Measurements from ENCODE around the gene RTF2.

RTF2 gene

GRCh38 chr20:56468316-56469076, at the start of gene RTF2:
TSS of gene RTF2 (plus strand) at chr20:56468627. CDS start at chr20:56468698, 71 bp downstream.
- DNase-seq (ENCODE audit: low spot score), result peak; percentile 93

- no peak for DNase-seq (ENCODE audit: low spot score)
Measured at GRCh38 chr20:56420028-56420427, 48.4 kb upstream of the RTF2 start.

GRCh38 chr20:56420940-56421688, 47.3 kb upstream of the RTF2 start:
- DNase-seq (ENCODE audit: low spot score), result no peak

- no peak for DNase-seq (ENCODE audit: low spot score)
Measured at GRCh38 chr20:56422076-56422823, 46.2 kb upstream of the RTF2 start.

GRCh38 chr20:56422824-56423189, 45.6 kb upstream of the RTF2 start:
- DNase-seq (ENCODE audit: low spot score), result no peak

- DNase-seq (ENCODE audit: low spot score), result no peak
Measured at GRCh38 chr20:56423211-56423610, 45.2 kb upstream of the RTF2 start.

GRCh38 chr20:56423886-56424285, 44.5 kb upstream of the RTF2 start:
- no peak for DNase-seq (ENCODE audit: low spot score)

- DNase-seq (ENCODE audit: low spot score), result no peak
Measured at GRCh38 chr20:56424931-56425330, 43.5 kb upstream of the RTF2 start.

GRCh38 chr20:56426026-56426425, 42.4 kb upstream of the RTF2 start:
- no peak for DNase-seq (ENCODE audit: low spot score)

GRCh38 chr20:56426926-56427325, 41.5 kb upstream of the RTF2 start:
- DNase-seq (ENCODE audit: low spot score), result no peak

GRCh38 chr20:56427797-56428196, 40.6 kb upstream of the RTF2 start:
- no peak for DNase-seq (ENCODE audit: low spot score)

GRCh38 chr20:56428410-56428809, 40.0 kb upstream of the RTF2 start:
- no peak for DNase-seq (ENCODE audit: low spot score)

- DNase-seq (ENCODE audit: low spot score), result no peak
Measured at GRCh38 chr20:56428881-56429280, 39.5 kb upstream of the RTF2 start.

GRCh38 chr20:56429502-56429901, 38.9 kb upstream of the RTF2 start:
- DNase-seq (ENCODE audit: low spot score), result no peak

GRCh38 chr20:56429941-56430340, 38.5 kb upstream of the RTF2 start:
- no peak for DNase-seq (ENCODE audit: low spot score)

- DNase-seq (ENCODE audit: low spot score), result no peak
Measured at GRCh38 chr20:56430461-56430860, 38.0 kb upstream of the RTF2 start.

- no peak for DNase-seq (ENCODE audit: low spot score)
Measured at GRCh38 chr20:56430957-56431356, 37.5 kb upstream of the RTF2 start.

GRCh38 chr20:56431471-56431870, 37.0 kb upstream of the RTF2 start:
- no peak for DNase-seq (ENCODE audit: low spot score)

- no peak for DNase-seq (ENCODE audit: low spot score)
Measured at GRCh38 chr20:56433221-56433879, 35.1 kb upstream of the RTF2 start.

GRCh38 chr20:56433880-56434255, 34.6 kb upstream of the RTF2 start:
- DNase-seq (ENCODE audit: low spot score), result no peak

- DNase-seq (ENCODE audit: low spot score), result no peak
Measured at GRCh38 chr20:56437196-56437960, 31.0 kb upstream of the RTF2 start.

GRCh38 chr20:56438284-56438683, 30.1 kb upstream of the RTF2 start:
- no peak for DNase-seq (ENCODE audit: low spot score)
